Fibroblast of the conjunctiva (primary cell): ENCODE data around the gene NEGR1.

Source experiments
- DNase-seq: peaks from one replicate; pipeline ENCODE4 v3.0.0-alpha.2; 2010; ENCODE audit warnings: low read depth

Gene NEGR1

GRCh38 chr1:71561206-71561605 is 721.1 kb downstream of the NEGR1 start:
- no peak for DNase-seq

- no peak for DNase-seq
Measured at GRCh38 chr1:71559880-71560279, 722.5 kb downstream of the NEGR1 start.

DNA sequence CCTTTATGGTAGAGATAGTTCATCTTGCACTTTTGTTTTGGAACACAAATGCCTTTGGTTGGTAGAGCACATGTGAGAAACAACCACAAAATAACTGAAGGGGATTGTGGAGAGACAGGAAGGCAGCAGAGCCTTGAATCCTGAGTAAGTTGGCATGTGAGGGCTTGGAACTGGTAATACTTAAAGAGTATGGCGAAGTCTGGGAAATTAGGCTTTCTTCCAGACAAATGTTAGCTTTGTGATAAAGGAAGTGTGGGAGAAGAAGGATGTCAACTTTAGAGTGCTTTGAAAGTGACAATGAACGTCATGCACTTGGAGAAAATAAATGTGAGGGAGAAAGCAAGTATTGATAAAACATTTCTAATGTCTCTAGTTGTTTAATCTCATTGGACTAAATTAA is 725.2 kb downstream of the NEGR1 start:
- DNase-seq: no peak

GRCh38 chr1:71548398-71548890 is 733.9 kb downstream of the NEGR1 start:
- DNase-seq: no peak

DNA sequence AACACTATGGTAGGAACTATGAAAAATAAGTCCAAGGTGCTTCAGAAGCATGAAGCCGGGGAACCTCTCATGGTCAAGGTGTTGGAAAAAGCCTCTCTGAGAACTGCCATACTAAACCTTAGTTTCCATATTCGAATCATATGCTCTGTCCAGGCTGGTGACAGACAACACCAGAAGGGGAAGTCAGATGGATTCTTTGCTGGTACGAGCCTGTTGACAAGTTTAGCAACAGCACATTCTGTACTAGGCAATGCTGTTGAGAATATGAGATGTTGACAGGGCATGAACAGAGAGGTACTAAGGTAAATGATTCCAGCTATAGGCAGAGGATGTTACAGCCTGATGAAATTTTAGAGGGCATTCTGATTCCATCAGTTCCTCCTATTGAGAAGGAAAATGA is 740.2 kb downstream of the NEGR1 start:
- no peak for DNase-seq

- DNase-seq: no peak
Measured at GRCh38 chr1:71533950-71534349, 748.4 kb downstream of the NEGR1 start.

DNA sequence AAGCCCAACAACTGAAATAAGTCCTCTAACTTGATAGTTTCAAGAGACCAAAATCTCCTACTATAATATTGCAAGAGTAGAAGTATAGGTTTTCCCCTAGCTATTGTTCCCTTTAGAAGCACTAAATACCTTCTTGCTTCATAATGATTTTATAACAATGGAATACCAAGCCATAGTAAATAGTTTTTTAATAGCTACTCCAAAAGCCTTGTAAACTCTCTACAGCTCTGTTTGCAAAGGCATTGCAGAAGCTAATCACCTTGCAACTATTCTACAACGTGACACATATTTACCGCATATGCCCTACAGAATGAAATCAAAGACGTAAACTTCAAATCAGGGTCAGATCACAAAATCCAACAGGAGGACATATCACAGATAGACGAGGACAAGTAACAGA is 750.0 kb downstream of the NEGR1 start:
- no peak for DNase-seq

DNA sequence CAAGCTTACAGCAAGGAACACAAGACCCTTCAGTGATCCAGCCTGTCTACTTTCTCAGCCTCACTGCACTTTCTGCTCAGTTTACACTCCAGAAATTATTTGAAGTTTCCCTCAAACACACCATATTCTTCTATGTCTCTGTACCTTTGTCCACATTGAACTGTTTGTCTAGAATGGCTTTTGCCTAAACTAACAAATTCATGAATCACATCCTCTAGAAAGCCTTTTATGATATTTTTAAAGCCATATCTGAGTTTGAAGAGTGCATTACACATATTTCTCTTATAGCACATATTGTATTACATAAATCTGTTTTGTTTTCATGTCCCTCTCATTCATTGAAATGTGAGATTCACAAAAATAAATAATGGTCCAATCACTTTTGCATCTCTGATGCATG is 755.5 kb downstream of the NEGR1 start:
- DNase-seq: no peak

- DNase-seq: no peak
Measured at GRCh38 chr1:71522721-71523120, 759.6 kb downstream of the NEGR1 start.

- peak; percentile 23 for DNase-seq
Measured at GRCh38 chr1:71521655-71522264, 760.6 kb downstream of the NEGR1 start.

DNA sequence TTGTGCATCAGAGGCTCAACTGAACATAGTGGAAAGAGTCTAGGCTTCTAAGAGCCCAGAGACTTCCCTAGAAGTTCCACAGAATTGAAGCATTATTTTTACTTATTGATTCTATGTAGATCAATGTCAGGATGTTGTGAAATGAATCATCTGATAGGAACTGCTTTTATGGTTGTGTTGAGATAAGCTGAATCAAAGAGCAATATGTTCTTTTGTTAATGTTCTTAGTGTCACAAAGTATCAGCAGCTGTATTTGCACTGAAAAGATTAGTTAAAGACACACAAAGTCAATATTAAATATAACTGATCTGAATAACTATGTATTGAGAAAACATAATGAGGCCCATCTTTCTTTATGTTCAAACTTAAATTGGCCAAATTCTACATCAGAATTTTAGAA is 770.8 kb downstream of the NEGR1 start:
- DNase-seq: no peak

GRCh38 chr1:71510725-71511124 is 771.6 kb downstream of the NEGR1 start:
- no peak for DNase-seq

DNA sequence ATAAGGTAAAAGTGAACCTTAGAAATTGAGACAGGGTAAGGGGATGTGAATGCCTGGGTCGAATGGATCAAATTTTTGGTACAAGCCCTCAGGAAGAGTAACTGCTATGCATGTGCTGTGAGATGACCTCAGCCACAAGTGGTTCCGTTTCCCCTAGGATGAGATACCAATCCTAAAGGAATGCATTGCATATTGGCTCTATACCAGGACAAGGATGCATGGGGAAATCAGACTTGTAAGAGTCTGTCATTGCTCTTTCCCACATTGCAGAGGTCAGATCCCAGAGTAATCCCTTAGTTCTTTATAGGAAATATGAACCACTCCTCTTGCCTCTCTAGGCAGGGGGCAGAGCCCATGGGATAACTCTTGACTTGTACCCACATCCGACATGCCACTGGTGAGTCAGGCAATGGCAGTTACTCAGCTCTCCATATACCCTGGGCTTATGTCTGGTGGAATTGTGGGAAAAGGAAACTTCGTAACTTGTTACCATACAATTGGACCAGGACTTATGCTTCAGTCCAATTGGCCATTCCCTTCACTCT is 773.2 kb downstream of the NEGR1 start:
- no peak for DNase-seq

GRCh38 chr1:71502006-71502405 is 780.3 kb downstream of the NEGR1 start:
- no peak for DNase-seq

GRCh38 chr1:71498542-71498941 is 783.8 kb downstream of the NEGR1 start:
- no peak for DNase-seq

- no peak for DNase-seq
Measured at GRCh38 chr1:71494163-71494562, 788.2 kb downstream of the NEGR1 start.

GRCh38 chr1:71492298-71493041 is 789.9 kb downstream of the NEGR1 start:
- no peak for DNase-seq

- DNase-seq: no peak
Measured at GRCh38 chr1:71490432-71490831, 791.9 kb downstream of the NEGR1 start.

- no peak for DNase-seq
Measured at GRCh38 chr1:71488555-71489252, 793.6 kb downstream of the NEGR1 start.

- DNase-seq: no peak
Measured at GRCh38 chr1:71473331-71473730, 809.0 kb downstream of the NEGR1 start.

DNA sequence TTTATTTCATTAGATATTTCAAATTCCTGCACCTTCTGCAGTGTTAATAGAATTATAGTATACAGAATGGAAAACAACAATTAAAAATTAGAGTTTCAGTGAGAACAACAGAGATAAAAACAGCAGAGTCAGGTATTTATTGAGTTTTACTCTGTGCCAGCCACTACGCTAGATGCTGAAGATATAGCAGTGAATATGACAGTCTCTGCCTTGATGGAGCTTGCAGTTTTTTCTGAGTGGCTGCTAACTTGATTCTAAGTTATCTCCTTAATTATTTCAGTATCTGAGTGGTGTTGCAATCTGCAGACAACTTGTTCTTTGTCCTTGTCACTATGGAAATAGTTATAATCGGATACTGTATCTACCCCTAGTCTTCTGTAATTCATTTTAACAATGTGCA is 817.2 kb downstream of the NEGR1 start:
- no peak for DNase-seq

GRCh38 chr1:71464016-71464415 is 818.3 kb downstream of the NEGR1 start:
- no peak for DNase-seq

DNA sequence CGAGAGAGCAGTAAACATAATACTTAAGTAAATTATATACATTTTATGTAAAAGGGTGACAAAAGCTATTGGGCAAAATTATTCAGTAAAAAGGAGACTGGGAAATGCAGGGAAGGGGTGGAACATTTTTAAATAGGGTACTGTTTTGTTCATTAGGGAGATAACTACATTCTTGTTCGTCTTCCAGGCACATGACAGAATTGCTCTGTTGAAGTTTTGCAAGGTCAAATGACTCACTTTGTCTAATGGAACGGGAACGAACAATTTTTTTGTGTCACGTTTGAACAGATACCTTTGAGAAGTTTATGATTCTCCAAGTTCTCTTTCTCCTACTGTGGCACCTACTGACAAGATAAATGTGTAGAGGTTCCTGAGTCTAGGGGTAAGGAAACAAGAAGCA is 819.2 kb downstream of the NEGR1 start:
- DNase-seq: no peak
